Stomach (tissue), 9 donors: ENCODE results near the gene CD1B. TPM values are rescaled to one million over a fixed set of nuclear protein-coding genes. Genes with fewer than 3 reads are reported as not detected.

Source experiments
- DNase-seq, 2 donors: peaks; one replicate each; pipeline versions ENCODE4 v3.0.0 to v3.0.0-alpha.2; 2013 to 2019
- H3K27ac ChIP-seq, 5 donors: fragments of 200-600 bp in 4 of 5; sonication (generic) in 4 of 5; one replicate each; pipeline ENCODE4 v1.5.1; 2013 to 2019; ENCODE audit warnings: mild to moderate bottlenecking in 1 of 5, moderate library complexity in 1 of 5
- H3K27me3 ChIP-seq, 3 donors: fragments of 200-600 bp; sonication (generic); one replicate each; pipeline ENCODE4 v1.5.1; 2017 to 2019; ENCODE audit warnings: mixed run types in 1 of 3
- H3K36me3 ChIP-seq, 4 donors: fragments of 200-600 bp; sonication (generic); 1 replicate in 3 of 4; 2 replicates in 1 of 4; pipeline ENCODE4 v1.5.1; 2016 to 2019
- H3K4me1 ChIP-seq, 4 donors: fragments of 200-600 bp; sonication (generic); one replicate each; pipeline ENCODE4 v1.5.1; 2016 to 2019
- H3K4me3 ChIP-seq, 4 donors: fragments of 200-600 bp; sonication (generic) in 3 of 4; one replicate each; pipeline ENCODE4 v1.5.1; 2016 to 2019; ENCODE audit warnings: mild to moderate bottlenecking in 1 of 4
- H3K9me3 ChIP-seq, 4 donors: fragments of 200-600 bp; sonication (generic); one replicate each; pipeline ENCODE4 v1.5.1; 2016 to 2019
- EP300 ChIP-seq: sonication (generic); formaldehyde crosslinking; IDR thresholded peaks from one replicate; pipeline ENCODE4 v1.6.1; 2017; ENCODE audit warnings: antibody characterized with exemption
- POLR2A ChIP-seq, 4 donors: fragments of 450-650 bp; IDR thresholded peaks; one replicate each; pipeline ENCODE4 v1.6.1; 2016; ENCODE audit warnings: antibody characterized with exemption in 4 of 4, control low read depth in 2 of 4, mild to moderate bottlenecking in 1 of 4, moderate library complexity in 1 of 4
- POLR2AphosphoS5 ChIP-seq, 3 donors: sonication (generic); formaldehyde crosslinking; IDR thresholded peaks; one replicate each; pipeline ENCODE4 v1.6.1; 2016; ENCODE audit warnings: antibody characterized with exemption in 3 of 3
- WGBS, 5 donors: extraction: QIAGEN DNeasy Blood & Tissue Kit in 3 of 5; methylation state at CpG; one replicate each; pipeline versions ENCODE4 v1.1.5 to v1.1.7; 2013 to 2018; 5-methylcytosine and 5-hydroxymethylcytosine counted together
- intact Hi-C: fragments of 100-400 bp; cut with DNase I; formaldehyde crosslinking; loops from one replicate; pipeline ENCODE4 v1.15.1; 2023; ENCODE audit warnings: low total_unique reads
- polyA plus RNA-seq, 3 donors: library from polyadenylated mRNA; stranded (reverse); fragments of 200-250 nt; gene quantifications; one replicate each; pipeline ENCODE4 v1.2.3, GENCODE V29; 2013
- total RNA-seq, 5 donors: library from RNA; depleted of rRNA; stranded (reverse); fragments of >200 nt; gene quantifications; one replicate each; pipeline versions ENCODE4 v1.1.0 to v1.2.3, GENCODE V29; 2014 to 2016
- TF ChIP-seq, protein P1 (sequence below), 7 experiments: fragments of 450-650 bp in 4 of 7; fragments of 200-600 bp in 3 of 7; sonication (generic) in 3 of 7; IDR thresholded peaks; one replicate each; pipeline ENCODE4 v1.5.1; 2016 to 2019; ENCODE audit warnings: antibody characterized with exemption in 7 of 7, control low read depth in 2 of 7, mild to moderate bottlenecking in 1 of 7
- donor health status: healthy with polysubstance abuse.
- donor health status: Bipolar disorder and iron deficiency.
- donor health status: healthy.

Gene CD1B
- total and polyA plus RNA-seq, 8 donors, result 1.2 TPM; not detected in 7

DNA sequence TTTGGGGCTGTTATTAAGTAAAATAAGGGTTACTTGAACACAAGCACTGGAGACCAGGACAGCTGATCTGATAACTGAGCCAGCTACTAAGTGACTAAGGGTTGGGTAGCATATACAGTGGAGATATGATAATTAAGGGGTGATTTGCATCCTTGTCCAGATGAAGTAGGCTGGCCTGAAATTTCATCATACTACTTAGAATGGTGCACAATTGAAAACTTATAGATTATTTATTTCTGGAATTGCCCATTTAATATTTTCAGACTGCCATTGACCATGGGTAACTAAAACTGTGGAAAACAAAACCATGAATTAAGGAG is 3.8 kb upstream of the CD1B start:
- H3K27me3 ChIP-seq, result peaks cover 0 to 7% (median 0%) of the 10 kb centered on the region in 3 donors
- no peak for DNase-seq
- H3K4me3 ChIP-seq, result no peak overlapping the region
- no peaks in the 10 kb centered on the region for H3K9me3 ChIP-seq
- TF ChIP-seq POLR2AphosphoS5 (IDR thresholded peaks at IDR 0.05), result no peak
- no peak for TF ChIP-seq POLR2A (IDR thresholded peaks at IDR 0.05)
- TF ChIP-seq, protein P1, sequence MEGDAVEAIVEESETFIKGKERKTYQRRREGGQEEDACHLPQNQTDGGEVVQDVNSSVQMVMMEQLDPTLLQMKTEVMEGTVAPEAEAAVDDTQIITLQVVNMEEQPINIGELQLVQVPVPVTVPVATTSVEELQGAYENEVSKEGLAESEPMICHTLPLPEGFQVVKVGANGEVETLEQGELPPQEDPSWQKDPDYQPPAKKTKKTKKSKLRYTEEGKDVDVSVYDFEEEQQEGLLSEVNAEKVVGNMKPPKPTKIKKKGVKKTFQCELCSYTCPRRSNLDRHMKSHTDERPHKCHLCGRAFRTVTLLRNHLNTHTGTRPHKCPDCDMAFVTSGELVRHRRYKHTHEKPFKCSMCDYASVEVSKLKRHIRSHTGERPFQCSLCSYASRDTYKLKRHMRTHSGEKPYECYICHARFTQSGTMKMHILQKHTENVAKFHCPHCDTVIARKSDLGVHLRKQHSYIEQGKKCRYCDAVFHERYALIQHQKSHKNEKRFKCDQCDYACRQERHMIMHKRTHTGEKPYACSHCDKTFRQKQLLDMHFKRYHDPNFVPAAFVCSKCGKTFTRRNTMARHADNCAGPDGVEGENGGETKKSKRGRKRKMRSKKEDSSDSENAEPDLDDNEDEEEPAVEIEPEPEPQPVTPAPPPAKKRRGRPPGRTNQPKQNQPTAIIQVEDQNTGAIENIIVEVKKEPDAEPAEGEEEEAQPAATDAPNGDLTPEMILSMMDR (IDR thresholded peaks at IDR 0.05), result no peak
- intact Hi-C loops, result no loop called here
- no peaks in the 10 kb centered on the region for H3K36me3 ChIP-seq
- H3K27ac ChIP-seq, result no peak overlapping the region
- H3K4me1 ChIP-seq, result no peaks in the 10 kb centered on the region

DNA sequence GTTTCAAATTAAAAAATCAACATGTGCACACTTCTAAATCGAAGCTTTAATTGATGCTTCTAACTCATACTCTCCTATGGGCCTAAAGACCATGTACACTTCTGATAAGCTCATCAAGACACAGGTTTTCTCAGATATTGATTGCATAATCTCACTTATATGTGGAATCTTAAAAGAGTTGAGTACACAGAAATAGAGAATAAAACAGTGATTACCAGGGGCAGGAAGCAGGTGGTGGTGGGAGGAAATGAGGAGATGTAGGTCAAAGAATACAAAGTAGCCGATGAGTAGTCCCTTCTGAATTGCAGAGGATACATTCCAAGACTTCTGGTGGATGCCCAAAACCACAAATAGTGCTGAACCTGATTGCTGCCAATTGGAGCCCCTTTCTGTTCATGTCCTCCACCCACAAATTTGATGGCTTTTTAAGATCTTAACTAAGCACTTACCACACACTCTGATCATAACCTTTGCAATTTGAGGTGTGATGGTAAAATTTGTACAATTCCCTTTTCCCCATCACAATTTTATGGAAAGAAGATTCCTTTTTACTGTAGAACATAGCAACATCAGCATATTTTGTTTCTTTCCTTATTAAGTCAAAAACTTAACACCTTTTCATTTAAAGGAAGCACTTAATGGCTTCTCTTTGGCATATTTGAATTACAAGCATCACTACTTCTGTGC is 3.3 kb upstream of the CD1B start:
- Histone ChIP-seq H3K27ac (no peak overlapping the region), H3K36me3 (no peaks in the 10 kb centered on the region), H3K27me3 (peaks cover 0 to 7% (median 0%) of the 10 kb centered on the region in 3 donors), H3K4me3 (no peak overlapping the region), H3K9me3 (no peaks in the 10 kb centered on the region), H3K4me1 (no peaks in the 10 kb centered on the region)
- DNase-seq, result no peak
- WGBS, 5 donors, result 41 to 57% (median 49%) methylated on average over 2 of the region's 2 CpGs
- TF ChIP-seq EP300 (no peak), POLR2A (IDR thresholded peaks at IDR 0.05) (no peak), POLR2AphosphoS5 (IDR thresholded peaks at IDR 0.05) (no peak)
- TF ChIP-seq, protein P1 (IDR thresholded peaks at IDR 0.05), result no peak
- intact Hi-C loops, result no loop called here

DNA sequence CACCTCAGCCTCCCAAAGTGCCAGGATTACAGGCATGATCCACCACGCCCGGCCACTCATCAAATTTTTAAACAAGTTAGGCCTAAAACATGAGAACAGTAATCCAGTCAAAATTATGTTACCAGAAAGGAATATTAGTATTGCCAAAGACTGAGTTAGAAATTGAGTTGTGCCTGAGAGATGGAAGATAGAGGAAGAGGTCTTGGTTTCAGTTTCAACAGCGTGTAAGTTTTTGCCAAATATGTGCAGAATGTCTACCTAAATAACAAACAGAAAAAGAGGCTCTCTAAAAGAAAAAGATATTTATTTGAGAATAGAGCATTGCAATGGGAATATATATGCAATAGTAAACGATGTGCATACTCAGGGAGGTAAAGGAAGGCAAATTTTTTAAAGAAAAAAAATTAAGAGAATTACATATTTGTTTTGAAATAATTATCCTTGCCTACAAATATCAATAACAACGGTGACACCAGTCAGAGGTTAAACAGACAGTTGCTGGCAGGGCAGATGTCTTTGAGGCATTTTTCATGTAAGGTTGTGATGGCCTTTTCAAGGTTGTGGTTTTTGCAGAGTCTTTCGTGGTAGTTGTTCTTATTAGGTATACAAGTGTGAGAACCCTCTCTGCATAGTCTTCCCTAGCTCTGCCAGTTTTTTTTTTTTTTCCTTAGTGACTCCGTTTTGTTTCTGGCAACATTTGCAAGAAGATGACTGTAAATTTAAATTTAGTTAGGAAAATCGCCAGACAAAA is 2.2 kb upstream of the CD1B start:
- H3K9me3 ChIP-seq, result no peaks in the 10 kb centered on the region
- intact Hi-C loops, result no loop called here
- TF ChIP-seq EP300 (no peak), POLR2A (IDR thresholded peaks at IDR 0.05) (no peak), POLR2AphosphoS5 (IDR thresholded peaks at IDR 0.05) (no peak)
- TF ChIP-seq, protein P1 (IDR thresholded peaks at IDR 0.05), result no peak
- no peak overlapping the region for H3K4me3 ChIP-seq
- H3K27me3 ChIP-seq, result peaks cover 0 to 7% (median 0%) of the 10 kb centered on the region in 3 donors
- H3K36me3 ChIP-seq, result no peaks in the 10 kb centered on the region
- 61 to 71% (median 64%) methylated on average over 8 of the region's 8 CpGs for WGBS, 5 donors
- no peaks in the 10 kb centered on the region for H3K4me1 ChIP-seq
- DNase-seq, result no peak
- H3K27ac ChIP-seq, result no peak overlapping the region

DNA sequence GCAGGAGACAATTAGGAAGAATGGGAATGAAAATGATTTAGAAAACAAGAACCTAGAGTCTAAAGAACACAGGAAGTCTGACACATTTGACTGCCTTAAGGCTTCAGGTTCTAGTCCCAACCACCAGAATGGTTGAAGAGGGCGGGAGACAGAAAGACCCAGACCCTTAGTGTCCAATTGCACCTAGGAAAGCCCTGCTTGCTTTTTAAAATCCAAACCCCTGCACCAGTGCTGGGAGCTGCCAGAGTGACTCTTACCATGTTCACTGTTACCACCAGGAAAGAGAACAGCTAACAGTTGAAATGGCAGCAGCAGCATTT is 265 bp downstream of the CD1B start:
- Histone ChIP-seq H3K9me3 (no peaks in the 10 kb centered on the region), H3K27ac (no peak overlapping the region), H3K4me1 (no peaks in the 10 kb centered on the region), H3K4me3 (no peak overlapping the region), H3K27me3 (peaks cover 0 to 4% (median 0%) of the 10 kb centered on the region in 3 donors), H3K36me3 (no peaks in the 10 kb centered on the region)
- DNase-seq, result no peak
- TF ChIP-seq POLR2AphosphoS5 (IDR thresholded peaks at IDR 0.05) (no peak), POLR2A (IDR thresholded peaks at IDR 0.05) (no peak), EP300 (no peak)
- TF ChIP-seq, protein P1 (IDR thresholded peaks at IDR 0.05), result no peak
- intact Hi-C loops, result no loop called here
- 75 to 100% (median 90%) methylated on average over 1 of the region's 1 CpG for WGBS, 5 donors
